Stimulated activated CD8-positive, alpha-beta memory T cell treated with anti-CD3 and anti-CD28 coated beads, Interleukin-7, amount 100 ng/mL, for 24 hours (primary cell): Measurements from ENCODE around the gene STAP2.
A peak's percentile ranks its signal among the peaks of the same experiment; 100 is the strongest.

Experiments used
- DNase-seq: peaks from one replicate; pipeline ENCODE4 v3.0.0-alpha.2; 2020; ENCODE audit warnings: low read depth

Gene STAP2

DNA sequence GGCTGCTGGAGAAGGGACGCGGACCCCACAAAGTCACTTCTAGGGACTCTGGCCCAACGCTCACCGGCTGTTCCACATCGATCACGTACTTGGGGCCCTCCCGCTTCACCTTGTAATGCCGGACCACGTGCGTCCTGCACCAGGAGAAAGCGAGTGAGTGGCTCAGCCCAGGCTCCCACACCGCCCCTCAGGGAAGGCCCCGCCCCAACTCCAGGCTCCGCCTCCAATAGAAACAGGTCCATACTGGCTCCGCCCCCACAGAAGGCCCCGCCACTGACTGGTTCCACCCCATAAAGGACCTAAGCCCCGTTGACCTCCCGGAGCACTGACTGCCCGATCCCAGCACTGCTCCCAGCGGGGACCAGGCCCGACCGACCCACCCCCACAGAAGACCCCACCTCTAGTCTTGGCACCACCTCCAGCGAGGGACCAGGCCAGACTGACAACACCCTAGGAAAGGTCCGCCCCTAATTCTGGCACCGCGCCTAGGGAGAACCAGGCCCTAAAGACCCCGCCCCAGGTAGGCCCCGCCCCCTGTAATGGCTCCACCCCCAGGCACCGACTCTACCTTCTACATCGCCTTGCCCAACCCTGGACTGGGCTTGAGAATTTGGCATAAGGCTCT is 11.3 kb downstream of the STAP2 start:
- peak; percentile 65 for DNase-seq

DNA sequence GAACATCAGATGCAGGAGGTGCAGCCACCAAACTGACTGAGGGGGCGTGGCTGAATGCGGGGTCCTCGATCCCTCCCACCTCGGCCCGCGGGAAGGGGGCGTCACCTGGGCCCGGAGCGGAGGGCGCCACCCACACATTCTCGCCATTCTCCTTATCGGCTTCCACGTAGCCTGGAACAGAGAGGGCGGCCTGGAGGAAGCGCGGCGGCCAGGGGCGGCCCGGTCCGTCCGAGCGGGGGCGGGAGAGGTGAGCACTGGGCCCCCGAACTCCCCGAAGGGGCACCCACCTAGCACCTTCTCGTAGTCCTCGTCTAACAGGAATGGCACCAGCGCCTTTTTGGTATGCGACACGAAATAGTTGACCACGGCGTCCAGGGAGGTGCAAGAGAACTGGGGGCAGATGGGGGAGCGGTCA is 11.8 kb downstream of the STAP2 start:
- no peak for DNase-seq

DNA sequence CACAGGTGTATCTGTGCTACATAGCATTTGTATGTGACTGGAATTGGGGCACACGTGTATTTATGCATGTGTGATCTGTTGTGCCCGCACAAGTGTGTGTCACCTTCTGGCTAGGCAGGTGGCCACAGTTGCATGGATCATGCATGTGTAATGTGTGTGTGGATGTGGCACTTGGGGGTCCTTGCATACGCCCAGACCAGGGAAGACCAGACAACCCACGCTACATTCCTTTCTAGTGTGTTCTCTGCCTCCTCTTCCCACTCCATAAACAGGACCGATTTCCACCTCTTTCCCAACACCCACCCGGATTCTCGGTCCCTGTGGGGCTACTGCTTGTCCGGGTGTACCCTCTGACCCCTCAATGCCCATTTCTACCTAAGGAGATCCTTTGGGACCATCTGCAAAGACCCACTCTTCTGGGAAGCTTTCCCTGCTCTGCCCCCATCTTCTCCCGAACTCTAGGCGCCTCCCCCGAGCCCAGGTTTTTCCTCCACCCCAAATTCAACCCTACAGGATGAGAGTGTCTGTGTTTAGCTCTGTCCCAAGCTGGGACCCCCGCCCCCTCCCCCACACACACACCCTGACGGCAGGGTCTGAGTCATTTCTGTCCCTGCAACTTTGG is 12.3 kb downstream of the STAP2 start:
- DNase-seq, result no peak

DNA sequence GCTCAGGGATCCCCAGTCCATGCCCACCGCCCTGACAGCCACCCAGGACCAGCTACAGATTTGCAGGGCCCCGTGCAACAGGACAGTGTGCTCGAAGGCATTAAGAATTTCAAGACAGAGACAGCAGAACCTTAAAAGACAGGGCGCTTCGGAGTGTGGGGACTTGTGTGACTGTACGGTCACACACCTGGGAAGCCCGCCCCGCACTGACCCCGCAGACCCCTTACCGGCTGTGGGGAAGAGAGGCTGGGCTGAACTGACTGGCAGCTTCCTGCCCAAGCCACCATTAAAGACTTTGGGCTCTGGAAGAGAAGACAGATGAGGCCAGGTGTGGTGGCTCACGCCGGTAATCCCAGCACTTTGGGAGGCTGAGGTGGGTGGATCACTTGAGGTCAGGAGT is 14.4 kb downstream of the STAP2 start:
- no peak for DNase-seq

DNA sequence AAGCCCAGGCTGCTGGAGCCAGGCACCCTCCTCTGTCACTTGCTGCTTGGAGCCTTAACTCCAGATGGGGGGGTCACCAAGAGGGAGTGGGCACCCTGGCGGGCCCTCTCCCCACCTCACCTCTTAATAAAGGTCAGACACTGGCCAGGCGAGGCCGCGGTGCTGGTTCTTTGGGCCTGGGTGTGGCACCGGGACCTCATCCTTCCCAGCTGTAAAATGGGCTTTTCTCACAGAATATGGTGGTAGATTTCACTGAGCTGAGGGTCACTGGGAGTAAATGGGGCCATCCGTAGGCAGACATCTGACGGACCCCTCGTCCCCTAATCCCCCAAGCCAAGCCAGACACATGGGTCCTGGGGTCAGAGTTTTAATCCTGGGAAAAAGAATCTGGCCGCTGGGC is 14.9 kb downstream of the STAP2 start:
- no peak for DNase-seq

DNA sequence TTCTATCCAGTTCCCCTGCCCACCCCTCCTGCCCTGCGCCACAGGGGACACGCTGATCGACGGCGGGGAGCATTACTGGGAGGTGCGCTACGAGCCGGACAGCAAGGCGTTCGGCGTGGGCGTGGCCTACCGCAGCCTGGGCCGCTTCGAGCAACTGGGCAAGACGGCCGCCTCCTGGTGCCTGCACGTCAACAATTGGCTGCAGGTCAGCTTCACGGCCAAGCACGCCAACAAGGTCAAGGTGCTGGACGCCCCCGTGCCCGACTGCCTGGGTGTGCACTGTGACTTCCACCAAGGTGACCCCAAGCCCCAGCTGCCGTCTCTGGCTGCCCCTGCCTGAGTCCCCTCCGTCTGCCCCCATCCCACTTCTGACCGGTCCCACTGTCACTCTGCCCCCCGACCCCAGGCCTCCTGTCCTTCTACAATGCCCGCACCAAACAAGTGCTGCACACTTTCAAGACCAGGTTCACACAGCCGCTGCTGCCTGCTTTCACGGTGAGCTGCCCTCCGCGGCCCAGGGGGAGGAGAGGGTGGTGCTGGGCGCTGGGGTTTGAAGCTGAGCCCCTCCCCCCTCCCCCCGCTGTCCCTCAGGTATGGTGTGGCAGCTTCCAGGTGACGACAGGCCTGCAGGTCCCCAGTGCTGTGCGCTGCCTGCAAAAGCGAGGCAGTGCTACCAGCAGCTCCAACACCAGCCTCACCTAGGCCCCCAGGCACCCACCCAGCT is 15.5 kb downstream of the STAP2 start:
- DNase-seq, result no peak

DNA sequence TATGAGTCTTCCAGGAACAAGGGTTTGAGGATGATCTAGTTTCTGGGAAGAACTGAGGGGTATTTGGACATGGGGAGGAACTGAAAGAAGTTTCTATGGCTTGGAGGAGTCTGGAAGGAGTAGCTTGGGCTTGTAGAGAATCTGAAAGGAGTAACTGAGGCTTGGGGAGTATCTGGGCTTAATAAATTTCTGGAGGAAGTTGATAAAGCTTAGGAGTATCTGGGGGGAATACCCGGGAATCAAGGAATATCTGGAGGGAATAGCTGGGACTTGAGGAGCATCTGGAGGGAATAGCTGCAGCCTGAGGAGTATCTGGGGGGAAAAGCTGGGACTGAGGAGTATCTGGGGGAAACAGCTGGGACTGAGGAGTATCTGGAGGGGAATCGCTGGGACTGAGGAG is 18.2 kb downstream of the STAP2 start:
- no peak for DNase-seq

DNA sequence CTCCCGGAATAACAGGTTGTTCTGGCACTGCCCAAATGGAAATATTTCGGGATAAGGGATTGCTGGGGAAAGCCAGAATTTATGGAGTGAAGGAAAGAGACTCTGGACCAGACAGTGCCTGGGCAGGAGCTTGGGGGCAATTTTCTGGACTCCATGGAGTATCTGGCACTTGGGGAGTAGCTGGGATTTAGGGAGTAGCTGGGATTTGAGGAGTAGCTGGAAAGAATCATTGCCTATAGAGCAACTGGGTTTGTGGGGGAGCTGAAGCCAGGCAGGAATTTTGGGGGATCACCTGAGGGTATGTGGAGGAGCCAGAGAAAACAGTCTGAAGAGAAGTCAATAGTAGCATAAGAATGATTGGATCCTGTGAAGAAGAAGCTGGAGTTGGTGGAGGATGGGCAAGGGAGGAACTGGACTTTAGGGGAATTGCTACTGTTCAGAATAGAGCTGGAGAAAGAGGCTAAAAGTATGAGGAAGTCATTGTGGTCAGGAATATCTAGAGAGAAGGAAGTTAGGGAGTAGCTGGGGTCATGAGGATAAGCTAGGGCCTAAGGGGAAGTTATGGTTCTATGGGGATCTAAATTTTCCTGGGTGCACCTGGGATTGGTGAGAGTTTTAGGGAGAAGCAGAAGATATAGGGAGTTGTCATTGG is 19.4 kb downstream of the STAP2 start:
- DNase-seq, result no peak

DNA sequence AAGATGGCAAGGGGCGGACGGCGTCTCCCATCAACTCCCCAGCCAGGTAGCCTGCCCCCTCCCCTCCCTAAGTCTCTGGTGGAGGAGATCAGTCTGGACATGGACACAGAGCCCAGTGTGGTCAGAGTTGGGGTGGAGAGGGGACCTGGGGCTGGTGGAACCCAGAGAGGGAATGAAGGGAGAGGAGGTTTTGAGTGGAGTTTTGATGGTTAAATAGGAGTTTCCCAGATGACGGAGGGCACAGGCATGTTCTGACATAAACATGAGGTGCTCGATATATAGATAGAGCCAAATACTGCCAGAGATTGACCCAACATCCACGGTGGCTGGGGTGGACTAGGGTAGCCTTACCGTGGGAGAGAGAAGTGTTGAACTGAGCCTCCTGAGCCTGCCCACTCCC is 20.2 kb downstream of the STAP2 start:
- DNase-seq, result no peak

DNA sequence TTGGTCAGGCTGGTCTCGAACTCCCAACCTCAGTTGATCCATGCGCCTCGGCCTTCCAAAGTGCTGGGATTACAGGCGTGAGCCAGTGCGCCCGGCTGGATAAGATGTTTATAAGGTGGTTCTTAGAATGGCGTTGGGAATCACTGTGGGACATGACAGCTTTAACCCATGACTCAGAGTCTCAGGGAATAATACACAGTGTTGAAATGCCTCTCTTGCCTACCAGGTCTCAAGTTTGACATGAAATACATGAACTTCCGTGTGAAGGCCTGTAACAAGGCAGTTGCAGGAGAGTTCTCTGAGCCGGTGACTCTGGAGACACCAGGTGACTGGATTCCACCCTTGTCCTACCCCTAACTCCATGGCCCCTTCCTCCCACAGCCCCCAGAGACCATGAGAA is 21.7 kb downstream of the STAP2 start:
- DNase-seq, result no peak

DNA sequence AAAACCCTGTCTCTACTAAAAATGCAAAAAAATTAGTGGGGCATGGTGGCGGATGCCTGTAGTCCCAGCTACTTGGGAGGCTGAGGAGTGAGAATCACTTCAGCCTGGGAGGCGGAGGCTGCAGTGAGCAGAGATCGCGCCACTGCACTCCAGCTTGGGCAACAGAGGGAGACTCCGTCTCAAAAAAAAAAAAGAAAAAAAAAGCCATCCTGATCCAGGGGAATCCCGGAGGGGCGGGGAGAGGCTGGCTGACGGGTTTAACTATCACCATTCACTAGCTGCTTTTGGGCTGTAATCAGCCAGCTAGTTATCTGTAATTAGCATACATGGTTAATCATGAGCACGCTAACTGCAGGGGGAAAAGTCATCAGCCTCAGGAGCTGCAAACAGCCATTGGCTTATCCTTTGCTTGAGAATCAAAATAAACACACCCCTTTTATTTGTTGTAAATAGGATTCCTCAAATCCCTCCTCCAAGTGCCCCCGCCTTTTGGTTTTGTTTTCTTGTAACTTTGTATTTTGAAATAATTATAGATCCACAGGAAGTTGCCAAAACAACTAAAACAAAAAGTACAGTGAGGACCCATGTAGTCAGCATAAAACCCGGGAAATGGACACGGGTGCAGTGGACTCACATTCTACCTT is 24.7 kb downstream of the STAP2 start:
- DNase-seq, result no peak

DNA sequence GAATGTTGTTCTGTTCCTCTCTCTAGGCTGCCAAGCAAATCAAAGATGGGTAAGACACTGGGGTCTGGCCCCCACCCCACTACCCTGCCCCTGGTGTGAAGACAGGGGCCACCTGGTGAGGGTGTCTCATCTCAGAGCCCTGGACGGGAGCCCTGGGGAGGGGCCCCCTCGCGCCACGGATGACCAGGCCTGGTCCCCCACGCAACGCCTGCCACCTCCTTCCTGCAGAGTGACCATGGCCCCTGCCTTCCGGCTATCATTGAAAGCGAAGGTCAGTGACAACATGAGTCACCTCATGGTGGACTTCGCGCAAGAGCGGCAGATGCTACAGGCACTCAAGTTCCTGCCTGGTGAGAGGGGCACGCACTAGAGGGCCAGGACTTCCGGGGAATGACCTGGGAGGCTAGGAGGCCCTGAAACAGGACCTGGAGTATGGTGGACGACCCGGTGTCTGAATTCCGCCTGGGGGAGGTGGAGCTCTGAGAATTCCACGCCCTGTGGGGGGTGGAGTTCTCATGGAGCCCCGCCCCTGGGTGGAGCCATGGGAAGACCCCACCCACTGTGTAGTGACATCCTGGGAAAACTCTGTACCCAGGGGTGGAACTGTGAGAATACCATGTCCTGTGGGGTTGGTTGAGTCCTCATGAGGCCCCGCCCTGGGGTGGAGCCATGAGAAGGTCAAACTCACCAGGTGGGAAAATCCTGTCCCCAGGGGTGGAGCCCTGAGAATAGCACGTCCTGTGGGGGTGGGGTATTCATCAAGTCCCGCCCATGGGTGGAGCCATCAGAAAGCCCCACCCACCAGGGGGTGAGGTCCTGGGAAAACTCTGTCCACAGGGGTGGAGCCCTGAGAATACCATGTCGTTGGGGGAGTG is 28.1 kb downstream of the STAP2 start:
- DNase-seq, result no peak

DNA sequence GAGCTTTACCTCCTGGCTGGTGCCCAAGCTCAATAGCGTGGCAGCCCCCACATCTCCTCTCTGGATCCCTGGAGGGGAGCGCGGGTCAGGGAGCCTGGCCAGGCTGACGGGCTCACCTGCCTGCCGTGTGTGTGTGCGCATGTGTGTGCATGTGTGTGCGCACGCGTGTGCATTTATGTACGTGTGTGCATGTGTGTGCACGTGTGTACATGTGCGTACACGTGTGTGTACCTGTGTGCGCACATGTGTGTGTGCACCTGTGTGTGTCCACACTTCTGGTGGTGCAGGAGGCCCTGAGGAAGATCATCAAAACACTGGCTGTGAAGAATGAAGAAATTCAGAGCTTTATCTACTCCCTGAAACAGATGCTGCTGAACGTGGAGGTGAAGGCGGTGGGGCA is 33.0 kb downstream of the STAP2 start:
- DNase-seq, result no peak

DNA sequence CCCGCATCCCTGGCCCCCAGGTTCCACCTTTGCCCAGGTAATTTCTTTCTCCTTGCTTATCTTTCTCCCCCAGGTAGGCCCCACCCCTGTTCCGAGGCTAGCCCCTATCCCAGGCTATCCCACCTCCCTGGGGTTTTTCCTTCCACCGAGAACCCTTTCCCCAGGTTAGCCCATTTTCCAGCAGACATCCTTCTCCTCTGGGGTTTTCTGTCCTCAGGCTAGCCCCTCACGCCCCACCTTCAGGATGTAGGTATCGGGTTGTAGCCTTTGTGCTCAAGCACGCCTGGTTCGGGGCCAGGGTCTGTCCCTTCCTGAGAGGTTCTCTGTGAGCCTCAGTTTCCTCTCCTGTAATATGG is 33.4 kb downstream of the STAP2 start:
- no peak for DNase-seq

DNA sequence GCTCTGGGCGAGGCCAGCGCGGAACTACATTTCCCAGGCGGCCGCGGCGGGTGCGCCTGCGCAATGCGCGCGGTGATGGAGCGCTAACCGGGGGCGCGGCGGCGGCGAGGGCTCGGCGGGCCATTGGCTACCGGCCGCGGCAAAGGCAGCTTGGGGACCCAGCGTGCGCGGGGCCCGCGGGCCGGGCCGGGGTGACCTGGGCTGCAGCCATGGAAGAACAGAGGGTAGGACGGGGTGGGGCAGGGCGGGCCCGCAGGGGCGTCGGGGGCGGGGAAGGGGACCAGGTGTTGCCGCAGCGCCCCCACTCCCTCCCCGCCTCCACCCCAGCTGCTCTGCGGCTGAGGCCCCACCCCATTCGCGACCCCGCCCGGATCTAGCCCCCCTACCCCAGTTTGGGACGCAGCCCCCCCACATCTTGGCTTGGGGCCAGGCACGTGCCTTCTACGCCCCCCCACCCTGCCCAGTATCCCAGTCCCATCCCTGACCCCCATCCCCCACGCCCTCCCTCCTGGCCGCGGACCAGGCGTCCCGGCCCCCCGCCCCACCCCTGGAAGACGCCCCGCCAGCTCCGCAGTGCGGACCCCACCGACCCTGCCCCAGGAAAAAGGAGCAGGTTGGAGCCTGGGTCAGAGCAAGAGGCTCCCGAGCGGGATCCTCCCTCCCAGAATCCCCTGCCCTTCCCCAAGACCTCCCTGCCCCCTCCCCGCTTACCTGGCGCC is 33.9 kb downstream of the STAP2 start, which contains the start of gene FSD1:
TSS of gene FSD1 (plus strand) at position 61 of the 719 bp plus-strand sequence. CDS start at position 210, 149 bp downstream.
- DNase-seq, result peak; percentile 53

DNA sequence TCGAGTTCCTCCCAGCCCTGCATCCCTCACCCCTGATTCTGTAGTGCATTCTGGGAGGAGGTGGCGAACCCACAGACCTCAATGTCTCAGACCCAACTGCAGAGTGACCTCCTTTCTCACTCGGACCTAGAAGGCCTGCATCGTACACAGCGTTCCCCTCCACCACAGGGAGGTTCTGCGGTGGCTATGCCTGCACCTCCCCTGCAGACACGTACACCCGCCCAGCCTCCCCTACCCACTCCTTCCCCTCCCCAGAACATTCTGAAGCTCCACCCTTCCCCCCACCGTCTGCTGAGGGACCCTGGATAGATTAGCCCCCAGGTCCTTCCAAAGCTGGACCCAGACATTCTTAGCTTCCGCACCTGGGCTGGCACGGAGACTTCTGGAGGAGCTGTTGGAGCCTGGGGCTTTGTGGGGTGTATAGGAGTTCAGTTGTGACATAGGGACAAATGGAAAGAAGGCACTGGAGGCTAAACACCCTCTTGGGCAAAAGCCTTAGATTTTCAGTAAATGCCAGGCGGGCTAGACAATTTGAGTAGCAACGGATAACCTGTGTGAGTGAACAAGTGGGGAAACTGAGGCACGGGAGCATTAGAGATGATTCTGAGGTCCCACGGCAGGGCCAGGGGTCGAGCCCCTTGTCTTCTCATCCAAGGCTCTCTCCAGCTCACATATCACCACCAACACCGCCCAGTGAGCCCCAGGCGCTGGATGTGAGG is 34.6 kb downstream of the STAP2 start:
- no peak for DNase-seq

DNA sequence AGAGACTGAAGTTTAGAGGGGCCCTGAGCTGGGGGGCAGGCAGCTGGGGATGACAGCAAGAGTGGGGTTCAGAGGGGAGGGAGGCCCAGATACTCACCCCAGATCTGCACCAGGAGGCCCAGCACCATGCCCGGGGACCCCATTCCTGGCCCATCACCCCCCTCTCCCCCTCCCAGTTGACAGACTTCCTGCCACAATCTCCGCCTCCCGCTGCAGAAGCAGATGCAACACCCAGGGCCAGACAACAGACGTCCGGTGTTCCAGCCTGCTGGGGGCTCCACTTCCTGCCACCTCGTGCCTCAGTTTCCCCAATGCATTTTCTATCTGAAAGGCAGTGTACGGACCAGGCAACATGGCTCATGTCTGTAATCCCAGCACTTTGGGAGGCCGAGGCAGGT is 36.4 kb downstream of the STAP2 start, which contains the start of gene TMIGD2:
TSS of gene TMIGD2 (minus strand) at position 147 of the 398 bp plus-strand sequence. CDS start at position 143, 4 bp downstream.
- DNase-seq, result no peak

DNA sequence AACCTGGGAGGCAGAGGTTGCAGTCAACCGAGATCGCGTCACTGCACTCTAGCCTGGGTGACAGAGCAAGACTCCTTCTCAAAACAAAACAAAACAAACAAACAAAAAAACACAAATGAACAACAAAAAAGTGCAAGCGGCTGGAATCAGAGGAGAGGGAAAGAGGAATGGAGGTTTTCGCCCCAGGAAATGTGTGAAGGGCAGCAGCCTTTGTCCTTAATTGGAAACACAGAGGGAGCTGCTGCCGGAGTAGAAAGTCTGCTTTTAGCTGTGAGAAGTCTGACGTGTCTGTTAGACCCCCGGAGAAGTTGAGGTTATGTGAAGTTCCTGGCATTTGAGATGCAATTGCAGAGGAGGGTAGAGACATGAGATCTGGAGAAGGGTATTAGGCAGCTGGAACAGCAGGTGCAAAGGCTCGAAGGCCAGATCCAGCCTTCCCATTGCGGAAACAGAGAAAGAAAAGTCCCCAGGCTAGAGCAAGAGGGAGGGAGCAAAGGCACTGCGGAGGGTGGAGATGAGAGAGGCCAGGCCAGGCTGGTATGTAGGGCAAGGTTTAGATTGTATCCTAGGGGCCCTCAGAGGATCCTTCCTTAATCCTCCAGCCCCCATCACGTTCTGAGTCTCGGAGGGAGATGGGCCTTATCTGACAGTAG is 36.9 kb downstream of the STAP2 start:
- no peak for DNase-seq

DNA sequence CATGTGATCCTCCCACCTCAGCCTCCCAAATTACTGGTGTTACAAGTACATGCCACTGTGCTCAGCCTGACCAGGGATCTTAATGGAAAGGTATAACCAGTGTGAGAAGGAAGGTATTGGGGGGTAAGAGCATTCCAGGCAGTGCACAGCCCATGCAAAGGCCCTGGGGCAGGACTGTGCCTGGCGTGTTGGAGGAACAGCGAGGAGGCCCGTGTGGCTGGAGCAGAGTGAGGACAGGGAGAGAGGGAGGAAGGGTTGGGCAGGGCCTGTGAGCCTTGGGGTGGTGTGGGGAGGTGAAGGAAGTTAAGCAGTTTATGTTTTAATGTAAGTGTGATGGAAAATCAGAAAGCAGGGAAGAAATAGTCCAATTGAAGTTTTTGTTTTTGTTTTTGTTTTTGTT is 38.0 kb downstream of the STAP2 start:
- no peak for DNase-seq
